ENCODE data around the gene SLC1A4. TPM values are rescaled to one million over a fixed set of nuclear protein-coding genes. Genes with fewer than 3 reads are reported as not detected.
A peak's percentile ranks its signal among the peaks of the same experiment; 100 is the strongest.

Gene SLC1A4
- total RNA-seq, 1 donor from 2014 or later, result 17.3 TPM

DNA sequence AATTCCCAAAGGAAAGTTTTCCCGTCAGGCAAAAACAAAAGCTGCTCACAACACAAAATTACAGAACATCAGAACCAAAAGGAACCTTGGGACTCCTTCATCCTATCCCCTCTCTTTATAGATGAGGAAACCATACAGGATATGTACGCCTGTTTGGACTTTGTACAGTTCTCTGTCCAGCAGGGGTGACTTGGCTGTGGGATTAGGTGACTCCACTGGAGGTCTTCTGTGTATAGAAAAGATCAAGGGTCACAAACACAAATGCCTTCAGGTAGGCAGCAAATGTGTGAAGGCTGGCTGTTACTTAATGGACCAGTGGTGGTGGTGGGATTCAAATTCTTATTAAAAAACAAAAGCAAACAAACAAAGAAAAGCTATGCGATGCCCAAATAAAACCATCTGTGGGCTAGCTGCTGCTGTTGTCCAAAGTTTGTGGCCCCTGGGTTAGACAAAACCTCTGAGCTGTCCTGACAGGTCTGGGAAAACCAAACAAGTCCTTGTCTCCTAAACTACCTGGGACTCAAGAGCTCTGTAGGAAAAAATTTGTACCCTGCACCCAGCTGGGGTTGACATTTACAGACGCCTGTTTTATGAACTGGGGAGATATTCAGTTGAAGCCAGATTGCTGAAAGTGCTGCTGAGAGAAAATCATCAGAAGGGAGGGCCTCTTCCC, 65.7 kb downstream of the SLC1A4 start:
- DNase-seq, result no peak

DNA sequence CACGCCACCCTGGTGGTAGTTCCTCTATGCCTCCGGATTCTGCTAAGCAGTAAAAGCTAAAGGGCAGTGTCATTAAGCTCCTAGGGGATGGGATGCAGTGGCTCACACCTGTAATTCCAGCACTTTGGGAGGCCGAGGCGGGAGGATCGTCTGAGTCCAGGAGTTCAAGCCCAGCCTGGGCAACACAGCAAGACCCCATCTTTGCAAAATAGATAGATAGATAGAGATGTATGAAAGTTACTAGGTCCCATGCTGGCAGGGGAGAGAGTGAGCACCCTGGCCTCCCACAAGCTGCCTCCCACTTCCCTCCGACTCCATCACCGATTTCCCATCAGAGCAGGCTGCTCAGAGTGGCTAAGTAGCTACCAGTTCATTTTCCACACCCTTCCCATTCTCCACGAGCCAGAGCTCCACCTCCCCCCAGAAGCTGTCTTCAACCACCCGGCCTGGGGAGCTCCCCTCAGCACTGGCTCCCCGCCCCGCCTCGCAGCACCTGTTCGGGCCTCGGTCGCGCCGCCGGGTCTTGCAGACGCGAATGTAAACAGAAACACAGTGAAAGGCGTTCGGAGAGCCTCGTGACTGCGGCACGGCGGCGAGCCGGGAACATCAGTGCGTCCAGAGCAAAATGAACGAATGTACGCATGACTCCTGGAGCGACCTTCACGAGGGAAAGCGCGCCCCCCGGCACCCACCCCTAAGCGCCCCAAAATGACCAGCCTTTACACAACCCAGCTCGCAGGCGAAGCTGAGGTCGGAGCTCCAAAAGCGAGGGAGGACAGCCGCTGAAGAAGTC, 66.4 kb downstream of the SLC1A4 start:
- DNase-seq, result peak; percentile 83

DNA sequence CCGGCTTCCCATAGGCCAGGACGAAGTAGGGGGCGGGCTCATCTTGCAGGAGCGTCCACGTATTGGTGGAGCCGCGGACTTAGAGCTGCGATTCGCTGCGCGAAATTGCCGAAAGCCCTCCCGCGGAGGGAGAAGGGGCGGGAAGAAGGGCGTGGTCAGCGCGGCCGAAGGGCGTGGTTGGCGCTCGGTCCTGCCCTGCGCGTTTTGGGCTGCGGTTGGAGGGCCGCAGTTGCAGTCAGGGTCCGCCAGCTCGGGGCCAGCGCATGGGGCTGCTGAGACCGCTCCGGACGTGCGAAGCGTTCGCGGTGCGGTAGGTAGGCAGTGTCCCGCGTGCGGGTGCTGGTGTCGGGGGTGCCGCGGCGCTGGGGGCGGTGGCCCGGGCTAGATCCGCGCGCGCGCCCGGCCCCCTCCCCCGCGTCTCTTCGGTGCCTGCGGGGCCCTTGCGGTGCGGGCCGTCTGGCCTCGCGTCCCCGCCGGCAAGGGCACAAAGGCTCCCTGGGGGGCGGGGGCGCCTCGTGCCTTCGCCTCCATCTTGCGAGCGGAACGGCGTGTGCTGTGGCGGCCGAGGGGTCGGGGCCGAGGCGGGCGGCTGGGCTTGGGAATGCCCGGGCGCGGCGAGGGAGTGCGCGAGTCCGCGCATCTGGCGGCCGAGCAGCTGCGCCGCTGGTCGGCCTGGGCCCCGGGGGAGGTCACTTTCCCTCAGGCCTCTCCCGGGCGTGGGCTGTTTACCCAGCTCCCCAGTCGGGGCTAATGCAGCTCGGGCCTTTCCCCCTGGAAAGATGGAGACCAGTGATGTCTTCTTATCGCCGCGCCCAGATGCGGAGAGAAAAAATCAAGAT, 67.2 kb downstream of the SLC1A4 start, which contains the start of gene CEP68:
TSS of gene CEP68 (plus strand) at position 202 of the 839 bp plus-strand sequence. CDS start 13,029 bp downstream, outside the sequence.
- peak; percentile 99 for DNase-seq

DNA sequence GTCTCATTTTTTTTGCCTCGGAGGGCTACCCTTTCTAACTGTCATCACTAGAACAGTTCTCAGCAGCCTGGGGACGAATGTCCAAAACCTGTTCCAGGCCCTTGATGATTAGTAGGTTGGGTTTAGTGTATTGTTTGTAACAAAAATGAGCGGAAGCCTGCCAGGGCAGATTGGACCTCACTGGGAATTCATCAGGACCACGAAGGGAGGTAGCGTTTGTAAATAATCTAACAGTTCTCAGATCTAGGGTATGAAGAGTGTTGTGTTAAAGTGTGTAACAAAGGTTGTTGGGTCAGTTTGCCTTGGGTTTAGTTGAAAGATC, 67.8 kb downstream of the SLC1A4 start:
- DNase-seq, result no peak

DNA sequence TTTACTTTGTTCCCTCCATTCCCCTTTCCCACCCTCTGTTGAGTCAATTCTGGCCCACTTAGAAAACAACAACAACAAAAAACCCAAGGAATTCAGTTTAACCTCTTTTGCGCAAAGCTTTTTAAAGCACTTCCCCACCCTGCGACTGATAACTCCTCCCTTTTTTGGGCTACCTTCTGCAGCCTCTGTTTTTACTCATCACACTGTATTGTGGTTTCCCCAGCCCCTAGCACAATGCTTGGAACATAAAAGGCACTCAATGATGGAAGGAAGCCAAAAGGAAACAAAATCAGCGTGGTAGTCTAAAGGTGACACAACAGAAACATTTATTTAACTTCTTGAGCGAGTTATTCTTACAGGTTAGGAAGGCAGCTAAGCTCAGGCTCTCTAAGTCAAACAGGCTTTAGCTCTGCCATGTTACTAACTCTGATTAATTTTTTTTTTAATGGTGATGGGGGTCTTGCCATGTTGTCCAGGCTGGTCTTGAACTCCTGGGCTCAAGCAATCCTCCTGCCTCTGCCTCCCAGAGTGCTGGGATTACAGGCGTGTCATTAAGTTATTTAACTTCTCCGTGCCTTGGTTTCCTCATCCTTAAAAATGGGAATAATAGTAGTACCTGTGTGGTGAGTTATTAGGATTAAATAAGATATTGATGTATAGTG, 68.3 kb downstream of the SLC1A4 start:
- peak; percentile 39 for DNase-seq

DNA sequence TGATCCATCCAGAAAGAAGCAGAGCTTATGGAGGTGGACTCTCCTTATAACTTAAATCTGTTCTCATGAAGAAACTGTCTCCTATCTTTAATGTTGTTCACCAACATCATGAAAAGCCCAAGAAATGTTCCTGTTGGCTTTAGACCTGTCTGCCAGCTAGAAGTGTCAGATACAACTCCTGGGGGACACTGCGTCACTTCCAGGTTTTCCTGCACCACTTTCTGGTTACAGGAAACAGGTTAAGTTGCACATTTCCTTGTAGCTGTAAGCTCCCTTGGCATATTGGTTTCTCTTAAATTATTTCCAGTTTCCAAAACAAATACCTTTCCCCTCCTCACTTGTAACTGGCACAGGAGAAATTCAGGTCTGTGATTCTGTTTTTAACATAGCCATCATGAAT, 69.9 kb downstream of the SLC1A4 start:
- no peak for DNase-seq

DNA sequence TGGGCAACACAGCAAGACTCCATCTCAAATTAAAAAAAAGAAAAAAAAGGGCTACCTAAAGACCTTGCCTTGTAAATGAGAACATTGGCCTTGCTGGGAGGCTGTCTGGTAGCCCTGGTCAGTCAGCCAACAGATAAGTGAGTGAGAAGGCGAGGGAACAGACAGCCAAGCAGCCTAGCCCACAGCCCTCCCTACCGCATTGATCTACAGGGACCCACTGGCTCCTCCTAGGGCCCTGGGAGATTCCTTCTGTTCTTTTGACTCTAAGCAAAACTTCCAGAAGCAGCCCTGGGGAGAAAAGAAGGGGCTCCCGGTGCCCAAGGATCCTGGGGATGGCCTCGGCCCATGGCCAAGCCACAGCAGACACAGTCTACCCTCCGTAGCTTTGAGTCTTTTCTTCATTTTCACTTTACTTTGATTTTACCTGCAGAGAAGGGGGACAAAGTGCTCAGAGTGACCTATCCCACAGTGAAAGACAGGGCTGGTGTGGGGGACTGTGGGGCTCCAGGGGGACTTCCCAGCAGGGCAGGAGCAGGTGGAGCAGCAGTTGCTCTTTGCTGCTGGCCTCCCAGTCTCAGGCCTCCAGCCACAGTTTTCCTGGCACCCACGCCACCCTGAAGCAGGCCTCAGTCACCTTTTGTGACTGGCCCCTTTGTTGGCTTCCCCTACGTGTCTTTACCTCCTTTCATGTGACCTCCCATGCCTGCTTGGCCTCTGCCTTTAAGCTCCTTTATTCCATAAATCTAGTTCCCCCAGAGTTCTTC, 72.1 kb downstream of the SLC1A4 start:
- no peak for DNase-seq

DNA sequence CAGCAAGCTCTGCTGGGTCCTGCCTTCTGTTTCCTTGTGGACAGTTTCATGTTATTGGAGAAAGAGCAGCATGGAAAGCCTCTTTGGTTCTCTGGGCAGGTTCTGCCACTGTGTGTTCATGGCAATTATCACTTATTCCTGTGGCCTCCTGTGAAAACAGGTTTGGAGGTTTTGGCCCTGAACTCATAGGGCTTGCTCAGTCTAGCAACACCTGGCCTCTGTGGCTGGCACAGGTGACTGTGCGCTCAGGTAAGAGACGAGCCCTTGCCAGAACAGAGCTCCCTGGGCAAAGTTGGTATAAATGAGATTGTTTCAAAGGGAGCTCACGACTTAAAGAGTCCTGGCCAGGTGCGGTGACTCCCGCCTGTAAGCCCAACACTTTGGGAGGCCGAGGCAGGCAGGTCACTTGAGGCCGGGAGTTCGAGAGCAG, 72.7 kb downstream of the SLC1A4 start:
- DNase-seq, result no peak

DNA sequence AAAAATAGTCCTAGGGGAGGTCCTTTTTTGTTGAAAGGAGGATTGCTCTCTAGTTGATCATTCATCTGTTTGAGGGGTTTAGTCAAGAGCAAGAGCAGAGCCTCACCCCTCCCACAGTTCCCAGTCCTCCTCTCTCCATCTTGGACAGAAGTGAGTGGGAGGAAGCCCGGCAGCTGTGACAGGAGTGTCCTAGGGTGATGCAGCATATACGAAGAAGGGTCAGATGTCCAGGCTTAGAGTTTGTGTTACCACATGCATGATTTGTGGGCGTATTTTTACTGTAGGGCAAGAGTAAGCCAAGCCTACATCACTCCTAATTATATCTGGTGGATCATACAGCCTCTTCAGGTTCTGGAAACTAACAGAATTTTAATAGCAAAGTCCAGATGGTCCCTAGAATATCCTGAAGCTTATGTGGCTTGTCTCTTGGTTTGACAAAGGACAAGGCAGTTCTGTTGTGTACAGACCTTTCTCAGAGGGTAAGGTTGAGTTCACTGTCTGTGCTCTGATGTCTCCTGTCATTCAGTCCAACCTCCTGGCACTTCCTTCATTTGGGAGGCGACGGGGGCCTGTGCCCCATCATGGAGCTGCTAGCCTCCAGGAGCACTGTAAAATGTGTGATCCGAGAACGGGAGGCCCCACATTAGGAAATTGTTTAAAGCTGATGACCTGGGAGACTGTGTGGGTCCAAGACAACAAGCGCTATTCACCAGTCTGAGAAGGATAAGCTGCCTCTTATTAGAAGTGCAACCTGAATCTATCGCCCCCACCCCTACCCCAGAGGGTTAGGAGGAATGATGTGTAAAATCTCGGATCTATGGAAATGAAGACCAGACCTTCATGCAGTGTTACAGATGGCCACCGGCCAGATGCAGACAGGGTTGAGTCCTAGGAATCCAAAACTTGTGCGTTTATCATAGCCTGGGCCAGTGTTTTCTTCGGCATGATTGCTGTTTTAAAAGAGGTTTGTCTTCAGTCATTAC, 73.9 kb downstream of the SLC1A4 start:
- DNase-seq, result peak; percentile 73

DNA sequence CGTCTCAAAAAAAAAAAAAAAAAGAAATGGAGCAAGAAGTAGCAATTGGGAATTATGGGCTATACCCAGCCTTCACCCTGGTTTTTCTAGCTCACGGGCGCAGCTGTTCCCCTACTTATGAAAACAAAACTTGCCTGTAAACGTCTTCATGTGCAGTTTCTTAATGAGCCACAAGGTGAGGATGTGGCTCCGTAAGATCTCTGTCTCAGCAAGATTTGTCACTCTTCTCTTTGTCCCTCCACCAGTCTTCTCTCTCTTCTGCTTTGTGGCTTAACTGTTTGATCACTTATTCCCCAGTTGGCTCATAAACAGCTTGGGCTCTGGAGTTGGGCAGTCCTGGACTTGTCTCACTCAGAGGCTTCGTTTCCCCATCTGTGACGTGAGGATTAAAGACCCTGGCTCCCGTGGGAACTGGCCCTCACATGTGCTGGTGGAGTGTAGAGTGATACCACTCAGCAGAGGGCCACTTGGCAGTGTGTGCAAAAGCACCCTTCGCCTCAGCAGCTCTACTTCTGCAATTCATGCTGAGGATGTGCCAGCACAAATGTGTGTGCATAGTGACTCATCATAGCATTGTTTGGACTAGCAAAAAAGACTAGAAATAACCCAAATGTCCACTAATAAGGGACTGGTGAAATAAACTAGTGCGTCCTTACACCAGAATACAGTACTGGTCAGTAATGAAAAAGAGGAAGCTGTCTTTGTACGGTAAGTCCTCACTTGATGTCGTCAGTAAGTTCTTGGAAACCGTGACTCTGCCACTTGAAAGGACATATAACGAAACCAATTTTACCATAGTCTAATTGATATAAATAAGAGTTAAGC, 75.7 kb downstream of the SLC1A4 start:
- DNase-seq, result peak; percentile 89

DNA sequence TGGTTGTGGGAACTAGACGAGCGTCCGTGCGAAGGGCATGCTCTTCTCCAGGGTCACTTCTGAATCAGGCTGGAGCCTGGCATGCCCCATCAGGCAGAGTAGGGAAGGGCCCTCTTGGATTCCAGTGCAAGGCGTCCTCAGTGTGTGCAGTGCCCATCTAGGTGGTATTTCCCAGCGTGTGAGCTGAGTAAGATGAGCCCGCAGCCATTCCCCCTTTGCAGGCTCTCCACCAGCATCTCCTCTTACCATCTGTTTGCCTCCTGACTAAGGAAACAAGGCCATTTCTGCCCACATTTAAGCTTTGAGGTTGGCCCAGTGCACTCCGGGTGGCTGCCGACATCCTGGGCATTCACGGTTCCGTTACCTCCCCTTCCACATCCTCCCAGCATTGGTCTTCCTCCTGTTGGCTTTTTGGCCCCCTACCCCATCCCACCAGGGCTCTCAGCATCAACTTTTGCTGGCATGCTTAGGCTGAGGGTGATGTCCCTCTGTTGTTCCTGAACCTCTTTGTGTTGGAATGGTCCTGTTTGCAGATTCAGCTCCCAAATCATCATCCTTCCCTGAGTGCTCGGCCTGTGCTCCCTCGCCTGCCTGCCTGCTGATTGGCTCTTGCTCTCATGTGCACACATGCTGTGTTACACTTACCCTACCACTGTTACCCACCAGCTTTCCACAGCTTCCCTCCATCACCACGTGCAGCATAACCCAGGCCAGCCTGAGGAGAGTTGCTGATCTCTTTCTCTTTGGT, 78.8 kb downstream of the SLC1A4 start:
- no peak for DNase-seq

DNA sequence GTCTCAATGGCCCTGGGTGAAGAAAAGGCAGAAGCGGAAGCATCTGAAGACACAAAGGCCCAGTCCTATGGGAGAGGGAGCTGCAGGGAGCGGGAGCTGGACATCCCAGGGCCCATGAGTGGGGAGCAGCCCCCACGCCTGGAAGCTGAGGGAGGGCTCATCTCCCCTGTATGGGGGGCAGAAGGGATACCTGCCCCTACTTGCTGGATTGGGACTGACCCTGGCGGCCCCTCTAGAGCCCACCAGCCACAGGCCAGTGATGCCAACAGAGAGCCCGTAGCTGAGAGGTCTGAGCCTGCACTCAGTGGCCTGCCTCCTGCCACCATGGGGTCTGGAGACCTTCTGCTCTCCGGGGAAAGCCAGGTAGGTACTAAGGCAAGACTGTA, 80.2 kb downstream of the SLC1A4 start:
- DNase-seq, result no peak

DNA sequence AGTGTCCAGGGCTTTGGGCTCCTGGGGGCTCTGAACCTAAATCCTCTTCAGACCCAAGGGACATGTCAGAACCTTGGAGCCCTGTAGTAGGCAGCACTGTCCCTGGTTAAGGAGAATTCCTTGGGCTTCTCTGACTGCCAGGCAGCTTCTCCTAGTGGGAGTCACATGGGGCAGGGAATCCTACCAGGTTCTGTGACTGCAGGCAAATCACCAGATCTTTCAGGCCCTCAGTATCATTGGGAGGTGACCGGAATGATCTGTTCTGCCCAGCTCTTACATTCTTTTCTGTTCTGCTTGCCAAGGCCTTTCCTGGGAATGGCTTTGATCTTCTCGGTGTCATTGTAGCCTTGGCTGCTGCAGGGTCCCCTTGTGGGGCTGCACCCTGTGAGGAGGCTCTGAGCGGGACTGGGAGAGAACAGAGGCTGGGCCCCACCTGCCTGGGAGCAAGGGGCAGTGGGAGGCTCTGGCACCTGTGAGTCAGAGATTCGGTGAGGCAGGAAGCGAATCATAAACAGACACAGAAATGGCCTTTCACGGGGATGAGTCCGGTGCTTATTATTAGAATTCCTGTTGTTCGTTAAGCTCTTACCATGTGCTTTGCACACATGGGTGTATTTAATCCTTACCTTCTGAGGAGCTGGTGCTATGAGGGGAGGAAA, 81.1 kb downstream of the SLC1A4 start:
- no peak for DNase-seq

DNA sequence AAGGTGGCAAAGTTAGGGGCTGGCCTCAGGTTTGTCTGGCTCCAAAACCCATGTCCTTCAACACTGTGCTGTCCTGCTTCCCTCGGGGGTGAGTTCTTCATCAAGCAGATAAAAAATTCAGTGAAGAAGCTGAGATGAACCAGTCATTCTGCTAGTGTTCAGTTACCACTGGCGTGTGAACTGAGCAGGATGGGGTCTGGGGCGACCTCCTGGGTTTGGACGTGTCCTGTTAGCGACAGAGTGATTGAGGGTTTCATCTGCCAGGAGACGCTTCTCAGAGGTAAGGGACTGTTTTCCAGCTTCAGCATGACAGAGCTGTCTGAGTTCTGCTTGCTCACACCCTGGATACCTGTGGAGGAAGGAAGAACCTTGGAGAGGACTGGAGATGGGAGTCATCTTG, 81.7 kb downstream of the SLC1A4 start:
- no peak for DNase-seq

DNA sequence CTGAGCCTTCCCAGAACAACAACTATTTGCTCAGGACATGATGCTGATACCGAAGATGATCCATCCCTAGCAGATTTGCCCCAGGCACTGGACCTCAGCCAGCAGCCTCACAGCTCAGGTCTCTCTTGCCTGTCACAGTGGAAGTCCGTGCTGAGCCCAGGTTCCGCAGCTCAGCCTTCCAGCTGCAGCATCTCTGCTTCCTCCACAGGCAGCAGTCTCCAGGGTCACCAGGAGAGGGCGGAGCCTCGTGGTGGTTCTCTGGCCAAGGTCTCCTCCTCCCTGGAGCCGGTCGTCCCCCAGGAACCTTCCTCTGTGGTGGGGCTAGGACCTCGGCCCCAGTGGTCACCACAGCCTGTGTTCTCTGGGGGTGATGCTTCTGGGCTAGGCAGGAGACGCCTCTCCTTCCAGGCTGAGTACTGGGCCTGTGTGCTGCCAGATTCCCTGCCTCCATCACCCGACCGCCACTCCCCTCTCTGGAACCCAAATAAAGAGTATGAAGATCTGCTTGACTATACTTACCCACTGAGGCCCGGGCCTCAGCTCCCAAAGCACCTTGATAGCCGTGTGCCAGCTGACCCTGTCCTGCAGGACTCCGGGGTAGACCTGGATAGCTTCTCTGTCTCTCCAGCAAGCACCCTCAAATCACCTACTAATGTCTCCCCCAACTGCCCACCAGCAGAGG, 82.4 kb downstream of the SLC1A4 start:
- DNase-seq, result no peak

DNA sequence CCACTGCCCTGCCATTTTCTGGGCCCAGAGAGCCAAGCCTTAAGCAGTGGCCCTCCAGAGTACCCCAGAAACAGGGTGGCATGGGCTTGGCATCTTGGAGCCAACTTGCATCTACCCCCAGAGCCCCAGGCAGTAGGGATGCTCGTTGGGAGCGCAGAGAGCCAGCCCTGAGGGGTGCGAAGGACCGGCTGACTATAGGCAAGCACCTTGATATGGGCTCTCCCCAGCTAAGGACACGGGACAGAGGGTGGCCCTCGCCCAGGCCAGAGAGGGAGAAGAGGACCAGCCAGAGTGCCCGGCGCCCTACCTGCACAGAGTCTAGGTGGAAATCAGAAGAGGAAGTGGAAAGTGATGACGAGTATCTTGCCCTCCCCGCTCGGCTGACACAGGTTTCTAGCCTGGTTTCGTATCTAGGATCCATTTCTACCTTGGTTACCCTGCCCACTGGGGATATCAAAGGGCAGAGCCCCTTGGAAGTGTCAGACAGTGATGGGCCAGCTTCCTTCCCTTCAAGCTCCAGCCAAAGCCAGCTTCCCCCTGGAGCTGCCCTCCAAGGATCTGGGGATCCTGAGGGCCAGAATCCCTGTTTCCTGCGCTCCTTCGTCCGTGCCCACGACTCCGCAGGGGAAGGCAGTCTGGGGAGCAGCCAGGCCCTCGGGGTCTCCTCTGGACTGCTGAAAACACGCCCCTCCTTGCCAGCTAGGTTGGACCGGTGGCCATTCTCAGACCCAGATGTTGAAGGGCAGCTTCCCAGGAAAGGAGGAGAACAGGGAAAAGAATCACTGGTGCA, 83.2 kb downstream of the SLC1A4 start:
- no peak for DNase-seq

All from tongue (tissue), 2 donors.